ENCODE measurements around the gene TIMM44.

DNA sequence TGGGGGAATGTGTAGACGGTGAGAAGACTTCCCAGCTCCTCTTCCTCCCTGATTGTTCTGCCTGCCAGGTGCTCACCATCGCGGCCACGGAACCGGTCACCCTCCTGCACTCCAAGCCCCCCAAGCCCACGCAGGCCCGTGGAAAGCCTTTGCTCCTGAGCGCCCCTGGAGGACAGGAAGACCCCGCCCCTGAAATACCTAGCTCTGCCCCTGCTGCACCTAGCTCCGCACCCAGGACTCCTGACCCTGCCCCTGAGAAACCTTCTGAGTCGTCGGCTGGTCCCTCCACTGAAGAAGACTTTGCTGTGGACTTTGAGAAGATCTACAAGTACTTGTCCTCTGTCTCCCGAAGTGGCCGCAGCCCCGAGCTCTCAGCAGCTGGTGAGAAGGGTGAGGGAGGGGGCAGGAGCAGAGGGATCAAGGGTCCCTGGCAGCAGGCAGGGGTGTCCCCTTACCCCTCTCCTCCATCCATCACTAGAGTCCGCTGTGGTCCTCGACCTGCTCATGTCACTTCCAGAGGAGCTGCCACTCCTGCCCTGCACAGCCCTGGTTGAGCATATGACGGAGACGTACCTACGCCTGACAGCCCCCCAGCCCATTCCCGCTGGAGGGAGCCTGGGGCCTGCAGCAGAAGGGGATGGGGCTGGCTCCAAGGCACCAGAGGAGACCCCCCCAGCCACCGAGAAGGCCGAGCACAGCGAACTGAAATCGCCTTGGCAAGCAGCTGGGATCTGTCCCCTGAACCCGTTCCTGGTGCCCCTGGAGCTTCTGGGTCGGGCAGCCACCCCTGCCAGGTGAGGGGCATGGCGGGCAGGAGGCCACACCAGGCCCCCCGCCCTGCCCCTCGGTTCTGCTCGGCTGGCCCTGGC lies 21.3 kb downstream of the TIMM44 start:
- no peak for TF ChIP-seq EP300 (IDR thresholded peaks at IDR 0.05)
- TF ChIP-seq, protein P1, sequence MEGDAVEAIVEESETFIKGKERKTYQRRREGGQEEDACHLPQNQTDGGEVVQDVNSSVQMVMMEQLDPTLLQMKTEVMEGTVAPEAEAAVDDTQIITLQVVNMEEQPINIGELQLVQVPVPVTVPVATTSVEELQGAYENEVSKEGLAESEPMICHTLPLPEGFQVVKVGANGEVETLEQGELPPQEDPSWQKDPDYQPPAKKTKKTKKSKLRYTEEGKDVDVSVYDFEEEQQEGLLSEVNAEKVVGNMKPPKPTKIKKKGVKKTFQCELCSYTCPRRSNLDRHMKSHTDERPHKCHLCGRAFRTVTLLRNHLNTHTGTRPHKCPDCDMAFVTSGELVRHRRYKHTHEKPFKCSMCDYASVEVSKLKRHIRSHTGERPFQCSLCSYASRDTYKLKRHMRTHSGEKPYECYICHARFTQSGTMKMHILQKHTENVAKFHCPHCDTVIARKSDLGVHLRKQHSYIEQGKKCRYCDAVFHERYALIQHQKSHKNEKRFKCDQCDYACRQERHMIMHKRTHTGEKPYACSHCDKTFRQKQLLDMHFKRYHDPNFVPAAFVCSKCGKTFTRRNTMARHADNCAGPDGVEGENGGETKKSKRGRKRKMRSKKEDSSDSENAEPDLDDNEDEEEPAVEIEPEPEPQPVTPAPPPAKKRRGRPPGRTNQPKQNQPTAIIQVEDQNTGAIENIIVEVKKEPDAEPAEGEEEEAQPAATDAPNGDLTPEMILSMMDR (IDR thresholded peaks at IDR 0.05), result no peak
- no peak for TF ChIP-seq POLR2A (IDR thresholded peaks at IDR 0.05)

Measured in gastroesophageal sphincter (tissue), 3 donors.